Measurements from ENCODE around the gene COL11A2.

Gene COL11A2

DNA sequence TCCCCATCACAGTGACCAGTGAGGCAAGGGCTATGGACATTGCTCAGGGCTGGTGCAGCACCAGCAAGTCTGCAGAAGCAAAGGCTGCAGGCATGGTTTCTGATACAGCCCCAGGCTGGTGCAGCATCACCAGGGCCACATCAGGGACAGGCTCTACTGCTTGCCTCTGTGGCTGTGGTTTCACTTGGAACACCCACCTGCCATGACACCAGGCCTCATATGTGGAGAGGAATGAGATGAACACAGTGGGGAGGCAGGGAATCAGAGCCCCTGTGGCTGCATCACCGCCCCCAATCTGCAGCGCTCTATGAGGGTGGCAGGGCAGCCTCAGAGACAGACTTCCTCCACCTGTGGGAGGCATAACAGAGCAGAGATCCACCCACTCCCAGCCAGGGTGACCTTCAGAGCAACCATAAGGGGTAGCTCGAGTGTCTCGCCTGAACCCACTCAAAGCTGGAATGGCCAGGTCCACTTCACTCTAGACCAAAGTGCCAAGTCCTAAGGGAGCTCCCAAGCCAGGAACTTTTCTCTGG lies 23.9 kb upstream of the COL11A2 start:
- TF ChIP-seq EZH2 (IDR thresholded peaks at IDR 0.05) (no peak), FOXP2 (optimal IDR thresholded peaks at IDR 0.05; ENCODE audit: control extremely low read depth, extremely low read length, insufficient read depth) (no peak), POLR2AphosphoS5 (IDR thresholded peaks at IDR 0.05; ENCODE audit: borderline replicate concordance, low read depth, low read length) (no peak)

GRCh38 chr6:33215271-33216116 lies 23.2 kb upstream of the COL11A2 start:
- DNase-seq (ENCODE audit: low read depth, low spot score) = no peak
- H3K4me3 ChIP-seq = no peak overlapping the region
- TF ChIP-seq FOXP2 (optimal IDR thresholded peaks at IDR 0.05; ENCODE audit: control extremely low read depth, extremely low read length, insufficient read depth) = no peak
- TF ChIP-seq POLR2AphosphoS5 (IDR thresholded peaks at IDR 0.05; ENCODE audit: borderline replicate concordance, low read depth, low read length) = no peak
- TF ChIP-seq EZH2 (IDR thresholded peaks at IDR 0.05) = no peak
- no peak overlapping the region for H3K9ac ChIP-seq (ENCODE audit: insufficient read length)
- no peaks in the 10 kb centered on the region for H3K9me3 ChIP-seq (ENCODE audit: low read depth, low read length)
- no peak overlapping the region for H3K27ac ChIP-seq
- H3K36me3 ChIP-seq (ENCODE audit: insufficient read depth, low read length) = peaks cover 7% of the 10 kb centered on the region; the same call in 1 of the 2 replicates

More for the DNA sequence above, 23.9 kb upstream of the COL11A2 start:
- H3K27ac ChIP-seq = no peak overlapping the region
- DNase-seq (ENCODE audit: low read depth, low spot score) = no peak
- no peak overlapping the region for H3K9ac ChIP-seq (ENCODE audit: insufficient read length)
- H3K9me3 ChIP-seq (ENCODE audit: low read depth, low read length) = no peaks in the 10 kb centered on the region
- H3K36me3 ChIP-seq (ENCODE audit: insufficient read depth, low read length) = peaks cover 3% of the 10 kb centered on the region; the same call in 1 of the 2 replicates
- no peak overlapping the region for H3K4me3 ChIP-seq

GRCh38 chr6:33213989-33214335 lies 21.7 kb upstream of the COL11A2 start:
- DNase-seq (ENCODE audit: low read depth, low spot score) = no peak
- H3K27ac ChIP-seq = no peak overlapping the region
- no peaks in the 10 kb centered on the region for H3K9me3 ChIP-seq (ENCODE audit: low read depth, low read length)
- H3K4me3 ChIP-seq = peak overlapping the region; percentile 76
- TF ChIP-seq EZH2 (IDR thresholded peaks at IDR 0.05) = no peak
- no peak for TF ChIP-seq FOXP2 (optimal IDR thresholded peaks at IDR 0.05; ENCODE audit: control extremely low read depth, extremely low read length, insufficient read depth)
- TF ChIP-seq POLR2AphosphoS5 (IDR thresholded peaks at IDR 0.05; ENCODE audit: borderline replicate concordance, low read depth, low read length) = no peak
- H3K36me3 ChIP-seq (ENCODE audit: insufficient read depth, low read length) = peaks cover 20% of the 10 kb centered on the region
- no peak overlapping the region for H3K9ac ChIP-seq (ENCODE audit: insufficient read length)

GRCh38 chr6:33213166-33213988 lies 21.1 kb upstream of the COL11A2 start:
- no peak overlapping the region for H3K27ac ChIP-seq
- peak overlapping the region; percentile 76 for H3K4me3 ChIP-seq
- H3K36me3 ChIP-seq (ENCODE audit: insufficient read depth, low read length) = peaks cover 20% of the 10 kb centered on the region
- H3K9ac ChIP-seq (ENCODE audit: insufficient read length) = peak overlapping the region; percentile 57
- no peak for DNase-seq (ENCODE audit: low read depth, low spot score)
- TF ChIP-seq POLR2AphosphoS5 (IDR thresholded peaks at IDR 0.05; ENCODE audit: borderline replicate concordance, low read depth, low read length) = 0 out of 2 replicates have a peak, but pooled peaks have one; percentile 68
- no peak for TF ChIP-seq EZH2 (IDR thresholded peaks at IDR 0.05)
- no peaks in the 10 kb centered on the region for H3K9me3 ChIP-seq (ENCODE audit: low read depth, low read length)

DNA sequence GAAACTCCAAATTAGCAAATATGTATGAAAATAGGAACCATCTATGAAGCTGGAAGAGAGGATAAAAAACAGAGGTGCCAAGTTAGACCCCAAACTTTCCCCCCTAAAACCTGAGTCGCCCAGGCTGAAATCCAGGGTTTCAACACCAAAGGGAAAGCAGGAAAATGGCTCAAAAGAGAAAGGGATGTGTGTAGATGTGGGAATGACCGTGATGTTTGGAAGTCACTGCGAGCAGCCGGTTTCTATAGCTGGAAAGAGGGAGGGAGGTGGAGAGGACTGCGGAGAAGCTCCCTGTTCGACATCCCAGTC lies 20.5 kb upstream of the COL11A2 start:
- peak overlapping the region; percentile 57 for H3K9ac ChIP-seq (ENCODE audit: insufficient read length)
- no peak overlapping the region for H3K27ac ChIP-seq
- peak overlapping the region; percentile 76 for H3K4me3 ChIP-seq
- no peak for TF ChIP-seq EZH2 (IDR thresholded peaks at IDR 0.05)
- H3K36me3 ChIP-seq (ENCODE audit: insufficient read depth, low read length) = peaks cover 20% of the 10 kb centered on the region
- DNase-seq (ENCODE audit: low read depth, low spot score) = no peak
- no peaks in the 10 kb centered on the region for H3K9me3 ChIP-seq (ENCODE audit: low read depth, low read length)

- no peak for TF ChIP-seq POLR2AphosphoS5 (IDR thresholded peaks at IDR 0.05; ENCODE audit: borderline replicate concordance, low read depth, low read length)
- no peak for TF ChIP-seq FOXP2 (optimal IDR thresholded peaks at IDR 0.05; ENCODE audit: control extremely low read depth, extremely low read length, insufficient read depth)
- no peak for TF ChIP-seq EZH2 (IDR thresholded peaks at IDR 0.05)
- Histone ChIP-seq H3K4me3 (no peak overlapping the region), H3K9ac (ENCODE audit: insufficient read length) (no peak overlapping the region), H3K9me3 (ENCODE audit: low read depth, low read length) (no peaks in the 10 kb centered on the region), H3K27ac (no peak overlapping the region), H3K36me3 (ENCODE audit: insufficient read depth, low read length) (peaks cover 20% of the 10 kb centered on the region)
- DNase-seq (ENCODE audit: low read depth, low spot score) = no peak
Measured at GRCh38 chr6:33211666-33212422, 19.6 kb upstream of the COL11A2 start.

DNA sequence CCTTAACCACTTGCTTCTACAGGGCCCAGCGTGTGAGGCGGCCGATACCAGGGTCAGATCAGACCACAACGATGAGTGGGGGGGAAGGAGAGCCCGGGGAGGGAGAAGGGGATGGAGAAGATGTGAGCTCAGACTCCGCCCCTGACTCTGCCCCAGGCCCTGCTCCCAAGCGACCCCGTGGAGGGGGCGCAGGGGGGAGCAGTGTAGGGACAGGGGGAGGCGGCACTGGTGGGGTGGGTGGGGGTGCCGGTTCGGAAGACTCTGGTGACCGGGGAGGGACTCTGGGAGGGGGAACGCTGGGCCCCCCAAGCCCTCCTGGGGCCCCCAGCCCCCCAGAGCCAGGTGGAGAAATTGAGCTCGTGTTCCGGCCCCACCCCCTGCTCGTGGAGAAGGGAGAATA lies 18.9 kb upstream of the COL11A2 start:
- Histone ChIP-seq H3K9me3 (ENCODE audit: low read depth, low read length) (no peaks in the 10 kb centered on the region), H3K4me3 (no peak overlapping the region), H3K27ac (no peak overlapping the region), H3K36me3 (ENCODE audit: insufficient read depth, low read length) (peaks cover 20% of the 10 kb centered on the region), H3K9ac (ENCODE audit: insufficient read length) (no peak overlapping the region)
- no peak for DNase-seq (ENCODE audit: low read depth, low spot score)
- TF ChIP-seq EZH2 (IDR thresholded peaks at IDR 0.05) (no peak), FOXP2 (optimal IDR thresholded peaks at IDR 0.05; ENCODE audit: control extremely low read depth, extremely low read length, insufficient read depth) (no peak), POLR2AphosphoS5 (IDR thresholded peaks at IDR 0.05; ENCODE audit: borderline replicate concordance, low read depth, low read length) (no peak)

- no peak overlapping the region for H3K27ac ChIP-seq
- DNase-seq (ENCODE audit: low read depth, low spot score) = no peak
- TF ChIP-seq EZH2 (IDR thresholded peaks at IDR 0.05) = no peak
- no peak for TF ChIP-seq FOXP2 (optimal IDR thresholded peaks at IDR 0.05; ENCODE audit: control extremely low read depth, extremely low read length, insufficient read depth)
- no peak for TF ChIP-seq POLR2AphosphoS5 (IDR thresholded peaks at IDR 0.05; ENCODE audit: borderline replicate concordance, low read depth, low read length)
- H3K36me3 ChIP-seq (ENCODE audit: insufficient read depth, low read length) = peaks cover 20% of the 10 kb centered on the region
- no peak overlapping the region for H3K4me3 ChIP-seq
- no peaks in the 10 kb centered on the region for H3K9me3 ChIP-seq (ENCODE audit: low read depth, low read length)
- H3K9ac ChIP-seq (ENCODE audit: insufficient read length) = no peak overlapping the region
Measured at GRCh38 chr6:33209856-33210255, 17.6 kb upstream of the COL11A2 start.

Measured in SK-N-MC (cell line).